Measurements from ENCODE around the gene MIEF1. TPM values are rescaled to one million over a fixed set of nuclear protein-coding genes. Genes with fewer than 3 reads are reported as not detected.

MIEF1 gene
- total and polyA plus RNA-seq, 11 donors: 6.5 to 25.2 (median 18.7) TPM

DNA sequence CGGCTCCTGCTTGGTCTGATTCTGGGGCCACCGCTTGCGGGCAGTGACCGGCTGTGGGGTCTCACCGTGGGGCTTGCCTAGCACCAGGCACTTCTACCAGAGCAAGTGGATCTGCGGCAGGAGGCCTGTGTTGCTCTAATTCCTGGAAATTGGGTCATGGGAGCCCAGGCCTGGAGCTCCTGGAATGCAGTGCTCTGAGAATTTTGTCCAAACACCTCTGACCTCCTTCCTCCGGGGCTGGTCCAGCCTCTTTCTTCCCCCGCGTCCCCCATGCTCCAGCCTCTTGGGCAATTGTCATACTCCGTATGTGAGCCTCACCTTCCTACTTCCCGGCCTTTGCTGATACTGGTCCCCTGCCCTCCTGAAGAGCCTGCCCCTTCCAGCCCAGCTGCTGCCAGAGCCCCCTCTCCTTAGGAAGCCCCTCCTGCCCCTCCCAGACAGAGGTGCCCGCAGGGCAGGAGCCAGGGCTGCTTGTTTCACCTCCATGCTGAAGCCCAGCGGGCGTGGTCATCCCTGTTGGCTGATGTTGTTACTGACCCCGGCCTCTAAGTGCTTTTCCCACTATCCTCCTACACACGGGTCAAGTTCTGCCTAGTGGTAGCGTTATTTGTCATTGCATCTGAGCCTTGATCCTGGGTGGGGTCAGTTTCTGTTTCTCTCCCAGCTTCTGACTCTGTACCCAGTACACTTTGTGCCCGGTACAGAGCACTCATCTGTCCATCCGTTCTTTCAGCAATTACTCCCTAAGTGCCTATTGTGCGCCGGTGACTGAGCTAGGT, 35.7 kb upstream of the MIEF1 start:
- ATAC-seq: peak in 1 of 4 donors; percentile 20
- WGBS, 4 donors: 65 to 68% (median 67%) methylated on average over 21 of the region's 21 CpGs
- Histone ChIP-seq H3K4me1 (peaks cover 23 to 85% (median 52%) of the 10 kb centered on the region in 12 donors), H3K36me3 (no peaks in the 10 kb centered on the region), H3K27me3 (no peaks in the 10 kb centered on the region), H3K4me3 (no peak overlapping the region), H3K9me3 (no peaks in the 10 kb centered on the region), H3K27ac (peak overlapping the region; percentile 19 to 77 (median 67))
- TF ChIP-seq POLR2A (IDR thresholded peaks at IDR 0.05): no peak
- no peak for DNase-seq
- intact Hi-C loops (cut with DNase I): no loop called here

- H3K36me3 ChIP-seq: no peaks in the 10 kb centered on the region
- no peaks in the 10 kb centered on the region for H3K27me3 ChIP-seq
- ATAC-seq: no peak
- intact Hi-C loops (cut with DNase I): no loop called here
- peak overlapping the region in 6 of 12 donors; percentile 67 to 77 (median 76) for H3K27ac ChIP-seq
- TF ChIP-seq, protein P1, sequence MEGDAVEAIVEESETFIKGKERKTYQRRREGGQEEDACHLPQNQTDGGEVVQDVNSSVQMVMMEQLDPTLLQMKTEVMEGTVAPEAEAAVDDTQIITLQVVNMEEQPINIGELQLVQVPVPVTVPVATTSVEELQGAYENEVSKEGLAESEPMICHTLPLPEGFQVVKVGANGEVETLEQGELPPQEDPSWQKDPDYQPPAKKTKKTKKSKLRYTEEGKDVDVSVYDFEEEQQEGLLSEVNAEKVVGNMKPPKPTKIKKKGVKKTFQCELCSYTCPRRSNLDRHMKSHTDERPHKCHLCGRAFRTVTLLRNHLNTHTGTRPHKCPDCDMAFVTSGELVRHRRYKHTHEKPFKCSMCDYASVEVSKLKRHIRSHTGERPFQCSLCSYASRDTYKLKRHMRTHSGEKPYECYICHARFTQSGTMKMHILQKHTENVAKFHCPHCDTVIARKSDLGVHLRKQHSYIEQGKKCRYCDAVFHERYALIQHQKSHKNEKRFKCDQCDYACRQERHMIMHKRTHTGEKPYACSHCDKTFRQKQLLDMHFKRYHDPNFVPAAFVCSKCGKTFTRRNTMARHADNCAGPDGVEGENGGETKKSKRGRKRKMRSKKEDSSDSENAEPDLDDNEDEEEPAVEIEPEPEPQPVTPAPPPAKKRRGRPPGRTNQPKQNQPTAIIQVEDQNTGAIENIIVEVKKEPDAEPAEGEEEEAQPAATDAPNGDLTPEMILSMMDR (IDR thresholded peaks at IDR 0.05): no peak
- TF ChIP-seq POLR2A (IDR thresholded peaks at IDR 0.05): no peak
- DNase-seq: no peak
- H3K4me1 ChIP-seq: peaks cover 23 to 90% (median 55%) of the 10 kb centered on the region in 12 donors
- H3K9me3 ChIP-seq: no peaks in the 10 kb centered on the region
- H3K4me3 ChIP-seq: no peak overlapping the region
- WGBS, 4 donors: 89 to 93% (median 91%) methylated on average over 17 of the region's 17 CpGs
Observed at GRCh38 chr22:39467390-39467895, 34.6 kb upstream of the MIEF1 start.

DNA sequence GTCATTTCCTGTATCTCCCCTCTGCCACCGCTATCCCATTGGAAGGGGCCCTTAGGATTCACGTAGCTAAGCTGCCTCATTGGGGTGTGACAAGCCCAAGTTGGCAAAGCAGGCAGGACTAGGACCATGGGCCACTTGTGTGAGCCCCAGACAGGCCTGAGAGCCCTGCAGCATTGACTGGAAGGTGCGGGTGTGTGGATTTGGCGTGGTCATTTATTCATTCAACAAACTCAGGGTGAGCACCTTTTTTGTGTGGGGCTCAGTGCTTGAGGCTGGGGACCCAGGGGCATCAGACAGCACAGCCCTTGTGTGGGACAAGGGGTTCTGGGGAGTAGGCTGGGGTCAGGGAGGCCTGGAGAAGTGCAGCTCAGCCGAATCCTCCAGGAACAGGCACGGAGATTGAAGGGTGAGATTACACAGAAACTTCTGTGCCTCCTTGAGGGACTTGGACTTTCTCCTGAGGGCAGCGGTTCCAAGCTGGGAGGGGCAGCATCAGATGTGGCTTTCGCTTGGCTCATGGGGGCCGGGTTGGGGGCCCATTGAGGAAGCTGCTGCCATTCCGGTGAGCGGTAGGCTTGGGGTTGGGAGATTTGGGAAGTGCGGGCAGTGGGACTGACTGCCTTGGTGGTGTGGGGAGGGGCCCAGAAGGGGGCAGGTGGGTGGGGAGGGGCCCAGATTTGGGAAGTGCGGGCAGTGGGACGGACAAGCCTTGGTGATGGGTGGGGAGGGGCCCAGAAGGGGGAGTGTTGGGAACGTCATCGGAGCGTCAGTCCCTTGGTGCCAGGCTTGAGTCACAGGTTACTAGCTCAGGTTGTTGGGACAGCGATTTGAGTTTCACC, 33.4 kb upstream of the MIEF1 start:
- no peak for DNase-seq
- peaks cover 21 to 88% (median 51%) of the 10 kb centered on the region in 12 donors for H3K4me1 ChIP-seq
- ATAC-seq: no peak
- peak overlapping the region in 4 of 12 donors; percentile 24 to 86 (median 40) for H3K27ac ChIP-seq
- no peaks in the 10 kb centered on the region for H3K9me3 ChIP-seq
- no peaks in the 10 kb centered on the region for H3K36me3 ChIP-seq
- H3K4me3 ChIP-seq: no peak overlapping the region
- intact Hi-C loops (cut with DNase I): no loop called here
- 81 to 89% (median 87%) methylated on average over 18 of the region's 18 CpGs for WGBS, 4 donors
- TF ChIP-seq, protein P1 (IDR thresholded peaks at IDR 0.05): no peak
- TF ChIP-seq POLR2A (IDR thresholded peaks at IDR 0.05): no peak
- H3K27me3 ChIP-seq: no peaks in the 10 kb centered on the region

DNA sequence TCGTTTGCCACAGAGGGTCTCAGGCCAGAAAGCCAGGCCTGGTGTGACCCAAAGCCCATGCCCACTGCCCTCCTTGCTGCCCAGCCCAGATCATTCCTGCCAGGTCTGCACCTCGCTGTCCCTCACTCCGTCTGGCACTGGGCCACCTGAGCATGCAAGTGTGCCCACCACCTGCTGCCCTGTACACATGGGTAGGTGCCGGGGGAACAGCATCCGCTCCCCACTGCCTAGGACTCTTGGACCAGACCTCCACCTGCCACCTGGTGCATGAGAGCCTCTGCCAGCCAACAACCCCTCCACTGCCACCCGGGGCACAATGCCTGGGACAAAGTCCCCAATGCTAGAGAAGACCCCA, 32.8 kb upstream of the MIEF1 start:
- ATAC-seq (no peak), DNase-seq (no peak)
- TF ChIP-seq POLR2A (IDR thresholded peaks at IDR 0.05): no peak
- TF ChIP-seq, protein P1 (IDR thresholded peaks at IDR 0.05): no peak
- 84 to 94% (median 88%) methylated on average over 4 to 6 of the region's 6 CpGs for WGBS, 4 donors
- Histone ChIP-seq H3K4me1 (peaks cover 20 to 88% (median 50%) of the 10 kb centered on the region in 12 donors), H3K36me3 (no peaks in the 10 kb centered on the region), H3K27me3 (no peaks in the 10 kb centered on the region), H3K9me3 (no peaks in the 10 kb centered on the region), H3K27ac (peak overlapping the region in 5 of 12 donors; percentile 2 to 86 (median 66)), H3K4me3 (no peak overlapping the region)
- intact Hi-C loops (cut with DNase I): no loop called here
